H4 (cell line): ENCODE results near the gene AFF3. TPM values are rescaled to one million over a fixed set of nuclear protein-coding genes. Genes with fewer than 3 reads are reported as not detected.
"Not testable (repeated sequence)": the region's sequence is repeated elsewhere in the genome, so short reads cannot be mapped to it uniquely, and the experiment has no call there.

Experiments
- DNase-seq: peaks from one replicate; pipeline ENCODE4 v3.0.0-alpha.2; 2015; ENCODE audit warnings: low spot score
- total RNA-seq: library from RNA; depleted of rRNA; stranded (reverse); fragments of >200 nt; shearing (Covaris generic); gene quantifications from 2 replicates; pipeline ENCODE4 v1.2.3, GENCODE V29; 2014

AFF3 gene
- total RNA-seq, 1 experiment from 2014 or later = 0.37 TPM

DNA sequence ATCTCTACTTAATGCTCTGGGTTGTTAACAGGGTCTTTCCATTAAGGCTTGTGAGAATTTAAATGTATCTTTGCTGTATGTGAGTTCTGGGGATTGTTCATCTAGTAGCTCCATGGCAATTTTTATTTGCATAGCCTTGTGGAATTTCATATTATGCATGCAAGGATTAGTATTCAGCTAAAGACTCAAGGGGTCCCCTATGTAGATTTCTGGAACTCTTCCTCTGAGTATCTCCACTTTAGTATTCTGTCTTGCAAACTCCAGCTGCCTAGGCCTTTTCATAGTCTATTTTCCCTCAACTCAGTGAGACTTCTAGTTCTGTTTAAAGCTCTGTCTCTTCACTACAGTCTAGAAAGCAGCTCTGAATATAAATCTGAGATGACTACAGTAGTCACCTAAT is 348.0 kb downstream of the AFF3 start:
- no peak for DNase-seq

DNA sequence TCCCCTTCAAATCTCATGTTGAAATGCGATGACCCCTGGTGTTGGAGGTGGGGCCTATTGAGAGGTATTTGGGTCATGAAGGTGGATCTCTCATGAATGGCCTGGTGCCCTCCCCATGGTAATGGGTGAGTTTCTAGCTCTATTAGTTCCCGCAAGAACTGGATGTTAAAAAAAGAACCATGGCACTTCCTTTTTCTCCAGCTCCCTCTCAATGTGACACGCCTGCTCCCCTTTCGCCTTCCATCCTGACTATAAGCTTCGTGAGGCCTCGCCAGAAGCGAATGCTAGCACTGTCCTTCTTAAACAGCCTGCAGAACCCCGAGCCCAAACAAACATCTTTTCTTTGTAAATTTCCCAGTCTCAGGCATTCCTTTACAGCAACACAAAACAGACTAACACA is 349.4 kb downstream of the AFF3 start:
- no peak for DNase-seq

DNA sequence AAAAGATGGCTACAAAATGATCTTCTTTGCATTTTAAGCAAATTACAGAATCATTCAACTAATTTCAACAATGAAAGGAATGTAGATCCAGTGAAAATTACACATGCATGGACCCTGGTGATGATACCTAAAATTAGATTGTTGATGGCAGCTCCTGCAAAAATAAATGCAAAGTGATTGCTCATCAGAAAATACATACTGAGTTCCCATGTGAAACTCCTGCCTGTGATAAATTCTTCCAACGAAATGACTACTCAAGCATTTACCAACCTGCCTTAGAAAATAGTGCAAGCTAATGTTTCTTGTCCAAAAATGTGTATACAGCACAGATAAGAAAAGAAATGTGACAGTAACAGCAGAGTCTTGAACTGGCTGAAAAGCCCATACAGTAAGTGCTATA is 352.5 kb downstream of the AFF3 start:
- DNase-seq = no peak

DNA sequence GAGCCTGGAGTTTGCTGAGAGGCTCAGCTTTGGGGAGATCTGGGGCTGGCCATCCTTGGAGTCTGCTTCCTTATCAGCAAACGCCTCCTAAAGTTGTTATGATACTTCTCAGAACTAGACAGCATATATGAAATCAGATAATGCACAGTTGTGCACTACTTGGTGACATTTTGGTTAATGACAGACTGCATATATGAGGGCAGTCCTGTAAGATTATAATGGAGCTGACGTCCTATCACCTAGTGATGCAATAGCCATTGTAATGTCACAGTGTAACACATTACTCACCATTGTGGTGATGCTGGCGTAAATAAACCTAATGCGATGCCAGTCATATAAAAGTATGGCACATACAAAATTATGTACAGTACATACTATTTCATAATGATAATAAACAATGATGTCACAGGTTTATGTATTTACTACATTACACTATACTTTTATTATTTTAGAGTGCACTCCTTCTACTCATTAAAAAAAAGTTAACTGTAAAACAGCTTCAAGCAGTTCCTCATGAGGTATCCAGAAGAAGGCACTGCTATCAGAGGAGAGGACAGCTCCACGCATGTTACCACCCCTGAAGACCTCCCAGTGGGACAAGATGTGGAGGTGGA is 354.5 kb downstream of the AFF3 start:
- DNase-seq = peak; percentile 17

DNA sequence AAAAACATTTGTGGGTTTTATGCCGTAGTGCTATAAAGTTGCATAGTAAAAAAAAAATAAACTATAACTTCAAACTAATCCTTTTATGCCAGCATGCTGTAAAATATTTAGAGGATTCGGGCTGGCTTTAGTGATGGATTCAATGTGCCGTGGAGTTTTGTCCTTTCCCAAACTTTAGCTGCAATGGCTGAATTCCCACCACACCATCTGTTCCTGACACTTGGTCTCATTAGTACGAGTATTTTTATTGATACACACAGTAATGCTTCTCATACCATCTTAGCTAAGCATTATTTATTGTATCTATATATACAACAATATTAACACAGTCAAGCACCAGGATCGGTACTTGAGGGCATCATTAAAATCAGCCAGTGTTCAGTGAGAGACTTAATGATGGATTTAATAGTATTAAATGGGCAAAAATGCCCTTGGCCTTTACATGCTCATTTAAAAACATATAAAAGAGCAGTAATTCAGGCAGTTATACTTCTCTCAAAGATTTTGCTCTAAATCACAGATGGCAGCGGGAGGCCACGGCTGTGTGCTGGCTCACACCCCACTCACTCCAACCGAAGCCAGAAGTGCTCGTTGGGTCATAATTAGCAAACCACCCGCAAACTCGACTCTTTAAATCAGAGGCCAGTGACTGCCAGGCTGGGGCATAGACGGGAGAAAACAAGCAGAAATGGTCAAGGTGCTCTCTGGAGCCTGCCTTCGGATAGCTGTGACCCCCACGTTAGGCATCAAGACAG is 355.6 kb downstream of the AFF3 start:
- DNase-seq = no peak

DNA sequence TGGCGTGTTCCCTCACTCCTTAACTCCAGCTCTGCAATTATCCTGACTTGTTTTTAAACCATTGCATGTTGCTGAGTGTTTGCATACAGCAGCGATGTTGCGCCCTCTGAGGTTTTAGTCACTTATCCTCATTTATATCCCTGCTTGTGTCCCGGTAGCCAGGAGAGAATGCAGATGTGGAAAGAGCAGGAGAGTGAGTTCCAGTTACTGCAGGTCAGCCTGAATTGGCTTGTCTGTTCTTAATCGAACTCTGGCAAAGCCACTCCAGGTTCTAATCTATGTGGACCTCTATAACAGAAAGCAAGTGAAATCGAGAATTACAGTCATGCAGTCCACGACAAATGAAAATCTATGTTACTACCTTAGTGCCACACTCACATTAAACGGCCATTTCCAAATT is 357.4 kb downstream of the AFF3 start:
- no peak for DNase-seq

DNA sequence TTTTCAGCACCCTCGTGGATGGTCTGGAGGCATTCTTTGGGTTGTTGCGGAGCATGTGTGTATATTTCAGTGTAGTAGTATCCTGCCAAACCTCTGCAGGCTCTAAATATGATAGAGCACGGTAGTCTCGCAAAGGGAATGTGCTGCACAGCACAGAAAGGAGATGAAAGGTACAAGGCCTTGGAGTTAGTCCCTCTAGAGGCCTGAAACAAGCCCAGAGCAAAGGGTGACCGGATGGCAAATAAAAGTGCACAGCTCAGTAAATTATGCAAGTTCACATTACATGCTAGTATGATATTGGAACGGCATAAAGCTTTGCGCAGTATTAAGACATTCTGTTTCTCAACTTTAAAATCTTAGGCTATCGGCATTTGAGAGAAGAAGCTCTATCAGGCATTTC is 358.1 kb downstream of the AFF3 start:
- no peak for DNase-seq

DNA sequence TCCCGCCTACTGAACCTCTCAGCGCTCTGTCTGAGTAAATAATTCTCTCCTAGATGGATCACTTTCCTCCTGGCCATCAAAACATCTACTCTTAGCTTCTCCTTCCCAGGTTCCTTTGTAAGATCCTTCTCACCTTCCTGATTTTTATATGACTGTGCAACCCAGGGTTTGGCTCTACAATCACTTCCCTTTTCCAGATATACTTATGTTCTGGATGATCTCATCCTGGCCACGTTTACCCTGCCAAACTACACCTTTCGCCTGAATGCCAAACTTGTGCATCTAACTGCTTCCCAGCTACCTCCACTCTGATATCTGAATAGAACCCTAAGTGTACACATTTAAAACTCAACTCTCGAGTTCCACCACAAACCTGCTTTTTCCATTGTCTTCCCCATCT is 362.1 kb downstream of the AFF3 start:
- DNase-seq = no peak

DNA sequence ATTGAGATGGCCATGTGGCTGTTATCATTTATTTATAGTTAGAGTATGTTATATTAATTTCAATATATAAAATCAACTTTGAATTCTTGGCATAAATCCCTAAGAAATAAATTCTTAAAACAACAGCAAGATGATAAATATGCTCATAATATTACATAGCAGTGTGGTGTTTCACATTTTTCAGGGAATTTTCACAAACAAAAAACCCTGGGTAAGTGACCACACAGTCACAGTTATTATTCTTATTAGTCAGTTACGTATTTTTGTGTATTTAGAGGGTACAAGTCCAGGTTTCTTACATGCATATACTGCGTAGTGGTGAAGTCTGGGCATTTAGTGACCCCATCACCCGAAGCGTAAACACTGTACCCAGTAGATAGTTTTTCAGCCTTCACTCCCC is 363.1 kb downstream of the AFF3 start:
- DNase-seq = no peak

DNA sequence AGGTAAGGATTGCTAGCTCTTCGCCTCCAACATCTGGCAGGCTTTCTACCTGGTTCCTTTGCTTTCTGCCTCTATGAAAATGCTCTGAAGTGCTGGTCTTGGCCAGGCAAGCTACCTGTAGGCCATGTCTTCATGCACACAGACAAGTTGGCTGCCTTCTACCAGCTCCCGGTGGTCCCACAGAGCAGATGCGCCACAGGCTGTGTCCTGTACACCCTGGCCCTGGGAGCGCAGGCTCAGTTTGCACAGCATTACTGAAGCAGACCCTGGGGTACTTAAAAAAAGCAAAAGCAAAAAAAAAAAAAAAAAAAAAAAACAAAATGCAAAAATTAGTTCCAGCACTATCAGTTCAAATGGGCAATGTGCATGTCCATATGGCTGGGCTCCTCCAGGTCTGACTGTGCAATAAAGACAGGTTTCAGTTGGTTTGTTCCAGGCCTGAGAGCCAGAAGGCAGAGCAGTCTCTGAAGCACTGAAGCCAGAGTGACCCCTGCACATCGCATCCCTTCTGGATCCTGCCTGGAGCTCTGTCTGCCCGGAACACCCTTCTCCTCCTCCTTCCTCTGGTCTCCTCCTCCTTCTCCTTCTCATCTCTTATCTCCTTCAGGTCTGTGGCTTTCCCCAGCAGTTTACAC is 364.6 kb downstream of the AFF3 start:
- DNase-seq = no peak

DNA sequence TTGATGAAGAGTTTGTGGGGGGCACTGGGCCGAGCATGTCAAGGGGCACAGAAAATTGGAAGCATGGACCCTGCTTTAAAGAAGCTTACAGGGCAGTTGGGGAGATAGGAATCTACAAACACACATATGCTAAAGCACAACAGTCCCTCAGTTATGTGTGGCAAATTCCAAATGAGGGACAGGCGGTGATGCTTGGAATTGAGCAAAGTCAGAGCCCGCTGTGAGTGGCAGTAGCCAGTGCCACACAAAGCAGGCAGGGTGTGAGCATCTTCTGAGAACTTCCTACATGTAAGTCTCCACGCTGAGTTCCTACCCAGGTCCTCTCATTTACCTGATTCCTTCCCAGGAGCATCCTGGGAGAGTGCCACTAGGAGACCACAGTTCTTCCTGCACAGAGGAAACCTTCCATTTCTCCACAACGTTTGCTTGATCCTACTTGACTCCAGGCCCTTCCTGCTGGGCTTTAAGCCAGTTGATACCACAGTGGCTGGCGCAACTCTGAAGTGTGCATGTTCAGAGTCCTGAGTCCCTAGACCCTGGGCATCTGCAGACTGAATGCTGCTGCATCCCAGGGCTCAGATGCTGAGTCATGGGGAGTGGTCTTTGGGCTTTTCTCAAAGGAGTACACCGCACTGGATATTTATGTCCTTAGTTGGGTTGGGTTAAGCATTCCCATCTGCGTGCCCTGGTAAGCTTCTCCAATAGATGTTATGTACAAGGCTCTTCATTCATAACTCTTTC is 365.3 kb downstream of the AFF3 start:
- peak; percentile 18 for DNase-seq

DNA sequence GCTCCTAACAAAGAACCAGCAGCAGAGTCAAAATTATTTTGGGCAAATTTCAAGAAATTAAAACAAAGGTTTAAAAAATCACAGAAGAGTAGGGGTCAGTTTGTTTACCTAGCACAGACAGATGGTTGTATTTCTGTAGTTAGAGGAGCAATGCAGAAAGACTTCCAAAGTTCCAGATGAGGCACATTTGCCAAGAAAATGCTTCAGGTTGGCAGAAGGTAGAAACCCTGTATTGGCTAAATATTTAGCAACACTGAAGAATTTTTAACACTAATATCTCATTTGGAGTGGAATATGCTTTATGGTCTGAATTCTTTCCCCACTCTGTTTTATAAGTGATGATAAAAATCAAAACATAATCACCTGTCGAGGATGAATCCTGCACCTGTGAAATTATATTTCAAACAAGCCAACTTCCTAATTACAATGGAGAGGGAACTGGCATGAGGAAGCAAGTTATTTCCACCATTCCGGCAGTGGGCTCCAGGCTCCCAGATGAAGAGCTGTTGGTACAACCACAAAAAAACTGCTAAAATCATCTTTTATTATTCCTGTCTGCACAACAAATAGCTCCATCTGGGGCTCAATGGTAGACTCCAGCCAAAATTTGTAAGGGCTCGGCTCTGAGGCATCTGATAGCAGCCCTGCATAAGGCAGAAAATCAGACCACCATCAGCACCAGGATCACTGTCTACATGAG is 366.0 kb downstream of the AFF3 start:
- no peak for DNase-seq

DNA sequence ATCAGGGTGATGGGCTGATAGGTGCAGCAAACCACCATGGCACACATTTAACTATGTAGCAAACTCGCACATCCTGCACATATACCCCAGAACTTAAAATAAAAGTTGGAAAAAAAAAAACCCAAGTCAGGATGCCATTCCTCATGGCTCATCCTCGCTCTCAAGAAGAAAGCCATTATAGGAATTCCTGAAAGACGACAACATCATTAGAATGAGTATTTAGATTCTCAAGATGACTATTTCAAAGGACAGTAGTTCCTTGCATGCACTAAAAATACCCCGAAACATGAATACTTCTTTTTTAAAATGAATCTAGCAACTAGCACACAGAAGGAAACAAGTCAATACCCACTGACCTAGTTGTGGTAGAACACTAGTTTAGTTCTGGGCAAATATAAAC is 366.8 kb downstream of the AFF3 start:
- DNase-seq = no peak

DNA sequence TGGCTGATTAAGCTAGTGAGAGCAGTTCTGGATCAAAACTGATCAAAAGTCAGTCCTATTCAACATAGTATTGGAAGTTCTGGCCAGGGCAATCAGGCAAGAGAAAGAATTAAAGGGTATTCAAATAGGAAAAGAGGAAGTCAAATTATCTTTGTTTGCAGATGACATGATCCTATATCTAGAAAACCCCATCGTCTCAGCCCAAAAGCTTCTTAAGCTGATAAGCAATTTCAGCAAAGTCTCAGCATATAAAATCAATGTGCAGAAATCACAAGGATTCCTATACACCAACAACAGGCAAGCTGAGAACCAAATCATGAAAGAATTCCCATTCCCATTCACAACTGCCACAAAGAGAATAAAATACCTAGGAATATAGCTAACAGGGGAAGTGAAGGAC is 368.7 kb downstream of the AFF3 start:
- DNase-seq = not testable (repeated sequence)

DNA sequence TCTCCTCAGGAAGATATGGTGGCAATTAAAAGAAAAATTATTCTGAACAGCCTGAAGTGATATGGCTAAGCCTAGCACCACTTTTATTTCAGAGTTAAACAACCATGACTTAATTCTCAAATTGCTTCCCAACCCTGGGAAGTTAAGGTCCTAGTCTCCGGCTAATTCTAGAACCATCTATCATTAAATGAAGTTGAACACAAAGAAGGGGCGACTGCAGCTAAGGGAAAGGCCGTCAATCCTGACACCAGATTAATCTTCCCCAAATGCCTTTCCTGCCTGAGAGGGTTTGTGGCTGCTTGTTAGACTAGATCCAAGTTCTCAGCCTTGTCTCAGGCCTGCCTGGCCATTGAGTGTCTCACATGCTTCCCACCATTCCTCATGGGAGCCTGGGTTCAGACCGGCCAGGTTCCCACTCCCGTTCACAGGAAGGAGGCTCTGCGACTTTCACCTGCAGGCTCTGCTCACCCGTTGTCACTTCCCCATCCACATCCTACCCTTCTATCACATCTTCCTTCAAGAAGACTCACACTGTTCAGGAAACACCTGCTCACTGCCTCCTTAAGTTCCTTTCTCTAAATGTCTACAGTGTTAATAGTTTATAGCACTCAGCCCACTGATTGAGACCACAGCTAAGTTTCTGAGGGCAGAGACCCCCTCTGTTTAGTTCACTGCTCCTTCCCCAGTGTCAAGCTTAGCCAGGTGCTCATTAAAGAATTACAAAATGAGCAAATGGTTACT is 369.6 kb downstream of the AFF3 start:
- no peak for DNase-seq

DNA sequence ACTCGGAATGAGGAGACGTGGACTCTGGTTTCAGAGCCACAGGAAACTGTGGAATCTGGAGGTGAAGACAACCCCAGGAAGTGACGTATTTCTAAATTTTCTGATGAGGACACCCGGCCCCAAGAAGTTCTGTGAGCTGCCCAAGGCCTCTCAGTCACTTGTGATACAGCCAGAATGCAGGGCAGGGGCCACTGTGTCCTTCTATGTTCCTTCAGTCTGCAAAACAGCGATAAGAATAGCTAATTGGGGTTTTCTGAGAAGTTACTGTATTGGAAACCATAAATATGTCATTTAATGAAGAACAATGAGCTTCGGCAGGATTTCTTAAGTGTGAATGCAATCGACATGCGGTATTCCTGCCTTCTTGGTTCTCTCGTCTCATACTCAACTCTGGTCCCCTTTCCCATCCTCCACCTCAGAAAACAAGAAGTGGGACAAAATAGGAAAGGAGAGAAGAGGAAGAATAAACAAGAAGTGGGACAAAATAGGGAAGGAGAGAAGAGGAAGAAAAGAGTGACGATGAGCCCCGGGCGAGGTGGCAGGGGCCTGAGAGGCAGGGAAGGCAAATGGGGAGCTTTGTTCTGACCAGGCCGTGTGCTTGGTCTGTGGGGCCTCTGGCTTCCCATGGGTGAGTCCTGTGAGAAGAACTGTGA is 370.6 kb downstream of the AFF3 start:
- no peak for DNase-seq

DNA sequence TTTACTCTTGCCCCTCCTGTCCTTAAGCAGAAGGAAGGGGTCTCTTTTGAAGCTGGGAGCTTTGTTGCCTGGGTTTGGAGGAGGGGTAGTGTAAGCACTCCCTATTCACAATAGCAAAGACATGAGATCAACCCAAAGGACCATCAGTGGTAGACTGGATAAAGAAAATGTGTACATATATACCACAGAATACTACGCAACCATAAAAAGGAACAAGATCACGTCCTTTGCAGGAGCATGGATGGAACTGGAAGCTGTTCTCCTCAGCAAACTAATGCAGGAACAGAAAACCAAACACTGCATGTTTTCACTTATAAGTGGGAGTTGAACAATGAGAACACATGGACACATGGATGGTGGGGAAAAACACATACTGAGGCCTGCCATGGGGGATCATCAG is 371.5 kb downstream of the AFF3 start:
- DNase-seq = no peak

DNA sequence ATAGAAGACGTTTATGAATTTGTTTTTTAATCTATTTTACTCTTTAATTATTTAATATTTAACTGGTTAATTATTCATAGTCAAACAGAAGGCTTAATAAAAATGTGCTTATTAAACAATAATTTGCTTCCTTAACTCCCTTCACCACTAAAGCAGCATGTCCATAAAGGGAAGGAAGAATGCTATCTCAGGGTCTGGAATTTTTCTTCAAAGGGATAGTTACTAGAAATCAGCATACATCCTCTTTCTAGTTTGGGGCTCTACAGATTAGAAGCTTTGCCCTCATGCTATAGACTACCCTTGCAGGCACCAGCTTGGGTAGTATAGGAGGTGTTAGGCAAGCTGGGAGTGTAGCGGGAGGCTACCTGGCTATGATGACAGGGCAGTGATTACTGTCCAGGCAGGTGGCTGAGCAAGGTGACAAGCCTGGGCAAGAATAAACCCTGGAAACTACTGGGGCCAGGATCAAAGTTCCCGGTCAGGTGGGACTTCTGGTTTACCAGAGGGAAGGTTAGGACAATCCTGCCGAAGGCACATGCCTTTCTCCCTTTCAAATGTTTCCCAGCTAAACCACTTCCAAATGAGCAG is 376.6 kb downstream of the AFF3 start:
- DNase-seq = no peak

DNA sequence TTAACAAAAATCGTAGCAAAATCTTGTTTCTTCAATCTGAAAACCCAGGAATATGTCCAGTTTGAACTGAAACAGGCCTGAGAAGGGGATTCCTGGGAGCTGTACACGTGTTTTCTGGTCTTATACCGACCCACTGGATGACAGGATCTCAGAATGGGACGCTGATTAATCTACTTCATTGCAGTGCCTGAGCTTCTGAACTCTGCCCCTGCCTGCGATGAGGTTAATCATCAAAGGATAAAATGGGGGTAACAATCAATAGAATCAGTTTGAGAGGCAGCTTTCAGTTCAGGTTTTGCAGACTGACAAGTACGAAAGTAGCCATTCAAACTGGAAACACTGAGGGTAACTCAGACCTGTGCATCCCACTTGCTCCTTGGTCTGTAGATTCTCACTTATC is 378.6 kb downstream of the AFF3 start:
- no peak for DNase-seq

DNA sequence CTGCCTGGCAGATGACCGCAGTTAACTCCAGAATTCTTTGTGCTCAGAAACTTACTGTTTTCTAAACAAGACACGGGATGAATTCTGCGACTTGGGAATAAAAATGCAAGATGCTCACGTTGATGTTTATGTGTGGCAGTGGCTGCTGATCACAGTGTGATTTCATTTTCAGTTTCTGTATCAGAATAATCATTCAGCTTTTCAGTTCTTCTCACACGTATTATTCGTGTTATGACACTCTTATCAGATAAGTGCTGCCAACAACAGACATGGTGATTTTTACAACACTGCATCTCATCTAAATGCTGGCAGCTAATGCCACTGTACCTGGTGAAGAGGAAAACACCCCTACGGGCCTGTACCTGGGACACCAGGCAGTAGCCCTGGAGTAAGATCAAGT is 379.7 kb downstream of the AFF3 start:
- DNase-seq = no peak
